ENCODE data around the gene IGFL1. TPM values are rescaled to one million over a fixed set of nuclear protein-coding genes. Genes with fewer than 3 reads are reported as not detected.
"Not testable (repeated sequence)": the region's sequence is repeated elsewhere in the genome, so short reads cannot be mapped to it uniquely, and the experiment has no call there.

The IGFL1 gene
- total and polyA plus RNA-seq, 2 donors (not counting 1 experiment from before 2014, with no cell fraction given), result 0.15 TPM; not detected in 1

DNA sequence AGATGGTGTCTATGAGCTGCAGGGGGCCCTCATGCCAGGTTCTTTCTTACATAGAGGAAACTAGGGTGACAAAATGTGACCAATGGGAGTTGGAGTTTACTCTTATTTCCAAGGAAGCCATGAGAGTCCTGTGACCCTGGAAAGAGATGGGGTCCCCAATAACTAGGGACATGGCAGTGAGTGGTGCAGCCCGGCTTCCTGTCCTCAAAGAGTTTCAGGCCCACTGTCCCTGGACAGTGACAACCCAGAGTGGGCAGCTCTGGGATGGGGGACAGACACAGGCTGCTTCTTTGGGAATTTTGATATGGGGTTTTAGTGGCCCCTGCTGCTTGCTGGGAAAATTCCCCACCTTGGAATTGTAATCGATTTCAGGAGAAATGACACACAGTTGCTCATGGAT lies 8.4 kb upstream of the IGFL1 start:
- H3K27ac Mint-ChIP-seq, result no peak overlapping the region
- POLR2A ChIA-PET, result no interaction called here
- intact Hi-C loops (cut with micrococcal nuclease), result no loop called here
- no CpG with 5 or more reads among the region's 2 CpGs for WGBS (ENCODE audit: insufficient coverage)
- H4K20me1 ChIP-seq (ENCODE audit: control insufficient read depth, insufficient read depth, low read length, poor library complexity, severe bottlenecking), result no peaks in the 10 kb centered on the region
- no peaks in the 10 kb centered on the region for H3K36me3 ChIP-seq (replicated peaks in 1 of 2; ENCODE audit: control extremely low read depth in 1 of 2, control insufficient read depth in 1 of 2, extremely low read depth in 1 of 2, insufficient read depth in 2 of 2, low read length in 1 of 2)
- no peak overlapping the region for H3K27ac ChIP-seq (ENCODE audit: low read length in 2 of 2)
- H3K4me3 ChIP-seq (ENCODE audit: control extremely low read depth in 1 of 5, extremely low read depth in 1 of 5, insufficient read depth in 1 of 5, low read depth in 2 of 5, low read length in 4 of 5), result no peak overlapping the region
- no peaks in the 10 kb centered on the region for H3K4me1 ChIP-seq (ENCODE audit: control insufficient read depth in 2 of 2, insufficient read depth in 2 of 2, low read length in 2 of 2)
- TF ChIP-seq EZH2 (IDR thresholded peaks at IDR 0.05; ENCODE audit: borderline replicate concordance, insufficient read depth, low read depth, low read length, poor library complexity, severe bottlenecking), result no peak
- TF ChIP-seq, protein P1, sequence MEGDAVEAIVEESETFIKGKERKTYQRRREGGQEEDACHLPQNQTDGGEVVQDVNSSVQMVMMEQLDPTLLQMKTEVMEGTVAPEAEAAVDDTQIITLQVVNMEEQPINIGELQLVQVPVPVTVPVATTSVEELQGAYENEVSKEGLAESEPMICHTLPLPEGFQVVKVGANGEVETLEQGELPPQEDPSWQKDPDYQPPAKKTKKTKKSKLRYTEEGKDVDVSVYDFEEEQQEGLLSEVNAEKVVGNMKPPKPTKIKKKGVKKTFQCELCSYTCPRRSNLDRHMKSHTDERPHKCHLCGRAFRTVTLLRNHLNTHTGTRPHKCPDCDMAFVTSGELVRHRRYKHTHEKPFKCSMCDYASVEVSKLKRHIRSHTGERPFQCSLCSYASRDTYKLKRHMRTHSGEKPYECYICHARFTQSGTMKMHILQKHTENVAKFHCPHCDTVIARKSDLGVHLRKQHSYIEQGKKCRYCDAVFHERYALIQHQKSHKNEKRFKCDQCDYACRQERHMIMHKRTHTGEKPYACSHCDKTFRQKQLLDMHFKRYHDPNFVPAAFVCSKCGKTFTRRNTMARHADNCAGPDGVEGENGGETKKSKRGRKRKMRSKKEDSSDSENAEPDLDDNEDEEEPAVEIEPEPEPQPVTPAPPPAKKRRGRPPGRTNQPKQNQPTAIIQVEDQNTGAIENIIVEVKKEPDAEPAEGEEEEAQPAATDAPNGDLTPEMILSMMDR (IDR thresholded peaks at IDR 0.05), result no peak
- peaks cover 41% of the 10 kb centered on the region for H3K27me3 Mint-ChIP-seq
- peaks cover 0 to 6% (median 0%) of the 10 kb centered on the region in 3 donors for H3K9me3 ChIP-seq (ENCODE audit: control extremely low read depth in 1 of 3, control insufficient read depth in 2 of 3, insufficient read depth in 1 of 3, low read length in 2 of 3)
- no peaks in the 10 kb centered on the region for H3K9me3 Mint-ChIP-seq (ENCODE audit: insufficient read depth)
- no peak for DNase-seq
- no peak overlapping the region for H3K9ac ChIP-seq (ENCODE audit: low read length)
- no peak overlapping the region for H3K4me2 ChIP-seq (replicated peaks; ENCODE audit: low read depth, low read length, poor library complexity, severe bottlenecking)
- no peak overlapping the region for H2AFZ ChIP-seq (ENCODE audit: insufficient read depth, low read depth, low read length, poor library complexity, severe bottlenecking)
- H3K4me3 Mint-ChIP-seq, result no peak overlapping the region
- H3K4me1 Mint-ChIP-seq, result no peaks in the 10 kb centered on the region
- CTCF ChIA-PET, result no interaction called here
- ATAC-seq (ENCODE audit: low read depth), result no peak
- peaks cover 0 to 15% (median 1%) of the 10 kb centered on the region in 4 experiments for H3K27me3 ChIP-seq (replicated peaks in 1 of 4; ENCODE audit: control extremely low read depth in 1 of 4, control insufficient read depth in 3 of 4, insufficient read depth in 4 of 4, low read length in 3 of 4)
- no peaks in the 10 kb centered on the region for H3K79me2 ChIP-seq (ENCODE audit: control insufficient read depth, insufficient read depth, low read length)

DNA sequence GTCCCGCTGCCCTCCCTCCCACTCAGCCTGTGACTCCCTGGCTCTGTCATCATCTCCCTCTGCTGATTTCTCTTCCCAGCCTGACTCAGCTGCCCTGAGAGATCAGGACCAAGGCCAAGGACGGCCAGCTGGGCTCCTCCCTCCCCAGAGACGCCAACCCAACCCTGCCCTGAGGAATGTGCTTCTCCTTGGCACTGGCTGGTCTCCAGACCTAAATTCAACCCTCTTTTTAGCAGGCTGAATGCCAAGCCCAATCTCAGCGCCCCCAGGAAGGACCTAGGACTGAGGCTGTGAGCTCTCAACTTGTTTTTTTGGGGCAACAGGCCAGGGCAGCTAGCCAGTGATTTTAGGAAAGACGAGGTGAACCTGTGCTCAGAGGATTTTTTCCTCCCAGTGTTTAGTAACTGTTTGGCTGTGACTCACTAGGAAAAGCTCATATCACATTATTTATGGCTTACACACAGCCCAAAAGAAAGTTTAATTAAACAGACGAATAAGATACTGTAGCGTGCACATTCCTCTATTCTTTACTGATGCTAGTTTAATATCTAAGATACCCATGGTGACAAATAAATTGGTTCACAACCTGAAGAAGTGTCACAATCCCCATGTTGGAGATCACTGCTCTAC lies 7.4 kb upstream of the IGFL1 start:
- ATAC-seq (ENCODE audit: low read depth) (no peak), DNase-seq (no peak)
- H3K9me3 ChIP-seq (ENCODE audit: control extremely low read depth in 1 of 3, control insufficient read depth in 2 of 3, insufficient read depth in 1 of 3, low read length in 2 of 3), result no peaks in the 10 kb centered on the region
- WGBS (ENCODE audit: insufficient coverage), result 21% methylated on average over 4 of the region's 7 CpGs
- no peak overlapping the region for H3K4me3 Mint-ChIP-seq
- no peaks in the 10 kb centered on the region for H3K9me3 Mint-ChIP-seq (ENCODE audit: insufficient read depth)
- TF ChIP-seq, protein P1 (IDR thresholded peaks at IDR 0.05), result no peak
- peaks cover 38% of the 10 kb centered on the region for H3K27me3 Mint-ChIP-seq
- H3K27me3 ChIP-seq (replicated peaks in 1 of 4; ENCODE audit: control extremely low read depth in 1 of 4, control insufficient read depth in 3 of 4, insufficient read depth in 4 of 4, low read length in 3 of 4), result peaks cover 0 to 11% (median under 1%) of the 10 kb centered on the region in 4 experiments
- H3K36me3 ChIP-seq (replicated peaks in 1 of 2; ENCODE audit: control extremely low read depth in 1 of 2, control insufficient read depth in 1 of 2, extremely low read depth in 1 of 2, insufficient read depth in 2 of 2, low read length in 1 of 2), result no peaks in the 10 kb centered on the region
- CTCF ChIA-PET, result no interaction called here
- no peaks in the 10 kb centered on the region for H4K20me1 ChIP-seq (ENCODE audit: control insufficient read depth, insufficient read depth, low read length, poor library complexity, severe bottlenecking)
- no peak overlapping the region for H3K4me2 ChIP-seq (replicated peaks; ENCODE audit: low read depth, low read length, poor library complexity, severe bottlenecking)
- no peak overlapping the region for H2AFZ ChIP-seq (ENCODE audit: insufficient read depth, low read depth, low read length, poor library complexity, severe bottlenecking)
- no peaks in the 10 kb centered on the region for H3K4me1 Mint-ChIP-seq
- POLR2A ChIA-PET, result no interaction called here
- no peak overlapping the region for H3K9ac ChIP-seq (ENCODE audit: low read length)
- H3K4me1 ChIP-seq (ENCODE audit: control insufficient read depth in 2 of 2, insufficient read depth in 2 of 2, low read length in 2 of 2), result no peaks in the 10 kb centered on the region
- no peak overlapping the region for H3K27ac ChIP-seq (ENCODE audit: low read length in 2 of 2)
- H3K27ac Mint-ChIP-seq, result no peak overlapping the region
- intact Hi-C loops (cut with micrococcal nuclease), result no loop called here
- H3K79me2 ChIP-seq (ENCODE audit: control insufficient read depth, insufficient read depth, low read length), result no peaks in the 10 kb centered on the region
- no peak overlapping the region for H3K4me3 ChIP-seq (ENCODE audit: control extremely low read depth in 1 of 5, extremely low read depth in 1 of 5, insufficient read depth in 1 of 5, low read depth in 2 of 5, low read length in 4 of 5)

DNA sequence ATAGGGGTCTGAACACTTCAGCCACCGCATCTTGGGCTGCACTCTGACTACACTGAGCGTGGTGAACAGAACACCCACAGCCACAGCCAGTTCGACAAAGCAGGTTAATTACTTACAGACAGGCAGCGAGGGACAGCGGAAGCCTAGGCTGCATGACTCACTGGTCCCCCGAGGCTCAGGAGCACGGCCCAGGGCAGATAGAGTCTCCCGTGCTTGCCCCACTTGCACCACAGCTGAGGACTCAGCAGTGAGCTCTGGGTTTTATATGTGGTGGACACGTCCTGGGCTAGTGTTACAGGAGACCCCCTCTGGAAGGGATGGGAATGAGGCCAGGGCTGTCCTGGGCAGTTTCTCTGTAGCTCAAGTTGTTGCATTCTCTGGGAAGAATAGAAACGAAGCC lies 5.8 kb upstream of the IGFL1 start:
- H3K27me3 ChIP-seq (replicated peaks in 1 of 4; ENCODE audit: control extremely low read depth in 1 of 4, control insufficient read depth in 3 of 4, insufficient read depth in 4 of 4, low read length in 3 of 4), result peaks cover 0 to 11% (median 0%) of the 10 kb centered on the region in 4 experiments
- H3K27me3 Mint-ChIP-seq, result peaks cover 38% of the 10 kb centered on the region
- H3K36me3 ChIP-seq (replicated peaks in 1 of 2; ENCODE audit: control extremely low read depth in 1 of 2, control insufficient read depth in 1 of 2, extremely low read depth in 1 of 2, insufficient read depth in 2 of 2, low read length in 1 of 2); H3K4me1 Mint-ChIP-seq; H4K20me1 ChIP-seq (ENCODE audit: control insufficient read depth, insufficient read depth, low read length, poor library complexity, severe bottlenecking); intact Hi-C loops (cut with micrococcal nuclease); H3K27ac Mint-ChIP-seq; ATAC-seq (ENCODE audit: low read depth); H3K27ac ChIP-seq (ENCODE audit: low read length in 2 of 2); DNase-seq; H3K4me1 ChIP-seq (ENCODE audit: control insufficient read depth in 2 of 2, insufficient read depth in 2 of 2, low read length in 2 of 2); H2AFZ ChIP-seq (ENCODE audit: insufficient read depth, low read depth, low read length, poor library complexity, severe bottlenecking); POLR2A ChIA-PET; H3K4me3 Mint-ChIP-seq; H3K9ac ChIP-seq (ENCODE audit: low read length); CTCF ChIA-PET; H3K4me3 ChIP-seq (ENCODE audit: control extremely low read depth in 1 of 5, extremely low read depth in 1 of 5, insufficient read depth in 1 of 5, low read depth in 2 of 5, low read length in 4 of 5); H3K9me3 ChIP-seq (ENCODE audit: control extremely low read depth in 1 of 3, control insufficient read depth in 2 of 3, insufficient read depth in 1 of 3, low read length in 2 of 3); H3K4me2 ChIP-seq (replicated peaks; ENCODE audit: low read depth, low read length, poor library complexity, severe bottlenecking); H3K79me2 ChIP-seq (ENCODE audit: control insufficient read depth, insufficient read depth, low read length); H3K9me3 Mint-ChIP-seq (ENCODE audit: insufficient read depth): not testable (repeated sequence)
- 82% methylated on average over 6 of the region's 10 CpGs for WGBS (ENCODE audit: insufficient coverage)

All from B cell (primary cell).